Lung (tissue), 12 donors: Measurements from ENCODE around the gene MTA1. TPM values are rescaled to one million over a fixed set of nuclear protein-coding genes. Genes with fewer than 3 reads are reported as not detected.

Experiments
- ATAC-seq: fragments of 200-7000 bp; cut with Tn5 transposase; one replicate; pipeline ENCODE4 v1.9.1; 2020; ENCODE audit warnings: moderate number of reproducible peaks; ENCODE audit not compliant: insufficient read depth, low FRiP score
- DNase-seq, 3 donors: peaks; one replicate each; pipeline ENCODE4 v3.0.0-alpha.2; 2013 to 2017
- H3K27ac ChIP-seq, 2 donors: one replicate each; pipeline ENCODE4 v1.5.1; 2013; ENCODE audit warnings: mild to moderate bottlenecking in 2 of 2, moderate library complexity in 2 of 2, control low read depth in 1 of 2, inconsistent platforms in 1 of 2, low read depth in 1 of 2, low read length in 1 of 2
- H3K27me3 ChIP-seq, 3 donors: one replicate each; pipeline ENCODE4 v1.5.1; 2013; ENCODE audit warnings: low read length in 2 of 3; ENCODE audit not compliant: control insufficient read depth in 3 of 3, insufficient read depth in 3 of 3
- H3K36me3 ChIP-seq, 4 donors: one replicate each; pipeline ENCODE4 v1.5.1; 2013; ENCODE audit warnings: low read length in 4 of 4, mild to moderate bottlenecking in 1 of 4, moderate library complexity in 1 of 4; ENCODE audit not compliant: control insufficient read depth in 4 of 4, insufficient read depth in 4 of 4
- H3K4me1 ChIP-seq, 5 donors: one replicate each; pipeline ENCODE4 v1.5.1; 2013; ENCODE audit warnings: low read length in 5 of 5, mild to moderate bottlenecking in 2 of 5, moderate library complexity in 1 of 5; ENCODE audit not compliant: control insufficient read depth in 5 of 5, insufficient read depth in 5 of 5
- H3K4me3 ChIP-seq: one replicate; pipeline ENCODE4 v1.5.1; 2013; ENCODE audit warnings: mild to moderate bottlenecking, control low read depth, moderate library complexity
- H3K9ac ChIP-seq, 2 donors: one replicate each; pipeline ENCODE4 v1.5.1; 2013; ENCODE audit warnings: low read length in 2 of 2, control low read depth in 1 of 2; ENCODE audit not compliant: insufficient read depth in 1 of 2
- H3K9me3 ChIP-seq, 4 donors: one replicate each; pipeline ENCODE4 v1.5.1; 2013; ENCODE audit warnings: low read length in 3 of 4, mild to moderate bottlenecking in 1 of 4, moderate library complexity in 1 of 4; ENCODE audit not compliant: control insufficient read depth in 4 of 4, insufficient read depth in 3 of 4
- WGBS, 2 donors: extraction: QIAGEN DNeasy Blood & Tissue Kit; methylation state at CpG; one replicate each; pipeline ENCODE4 v1.1.7; 2013; 5-methylcytosine and 5-hydroxymethylcytosine counted together
- polyA plus RNA-seq, 2 donors: library from polyadenylated mRNA; stranded (reverse); fragments of 200-250 nt; gene quantifications; one replicate each; pipeline ENCODE4 v1.2.1, GENCODE V29; 2013
- total RNA-seq, 2 donors: library from RNA; depleted of rRNA in 1 of 2; stranded (reverse); fragments of >200 nt in 1 of 2; gene quantifications; one replicate each; pipeline ENCODE4 v1.2.1, GENCODE V29; 2014 to 2021
- TF ChIP-seq, protein P1 (sequence below): IDR thresholded peaks from 2 replicates; pipeline ENCODE4 v1.5.1; 2012; ENCODE audit warnings: mild to moderate bottlenecking; ENCODE audit errors: control extremely low read depth, extremely low read depth
- donor health status: control.
- donor health status: control.
- donor health status: Bipolar disorder and iron deficiency.
- donor health status: healthy.
- donor health status: DM: yes; HTN: yes; CAD: no.

The MTA1 gene
- total and polyA plus RNA-seq, 4 donors, result 40.2 to 113 (median 63.6) TPM

DNA sequence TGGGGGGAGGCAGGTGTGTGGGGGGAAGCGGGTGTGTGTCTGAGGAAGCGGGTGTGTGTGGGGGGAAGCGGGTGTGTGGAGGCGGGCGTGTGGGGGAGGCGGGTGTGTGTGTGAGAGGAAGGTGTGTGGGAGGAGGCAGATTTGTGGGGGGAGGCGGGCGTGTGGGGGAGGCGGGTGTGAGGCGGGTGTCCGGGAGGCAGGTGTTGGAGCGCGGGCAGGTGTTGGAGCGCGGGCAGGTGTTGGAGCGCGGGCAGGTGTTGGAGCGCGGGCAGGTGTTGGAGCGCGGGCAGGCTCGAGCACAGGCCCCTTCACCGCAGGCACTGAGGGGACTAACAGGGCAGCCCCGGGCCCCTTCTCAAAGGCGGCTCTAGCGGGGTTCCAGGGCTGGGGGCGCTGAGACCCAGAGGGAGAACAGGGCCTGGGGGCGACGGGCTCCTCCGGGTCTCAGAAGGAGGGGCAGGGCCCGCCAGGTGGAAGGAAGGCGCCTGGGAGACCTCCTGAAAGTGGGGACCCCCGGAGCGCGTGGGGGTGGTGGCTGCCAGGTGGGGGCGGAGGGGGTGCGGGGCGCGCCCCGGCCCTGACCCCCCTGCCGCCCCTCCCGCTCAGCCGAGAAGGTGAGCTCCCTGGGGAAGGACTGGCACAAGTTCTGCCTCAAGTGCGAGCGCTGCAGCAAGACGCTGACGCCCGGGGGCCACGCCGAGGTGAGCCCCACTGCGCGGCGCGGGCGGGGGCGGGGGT is 58.2 kb downstream of the MTA1 start:
- TF ChIP-seq, protein P1, sequence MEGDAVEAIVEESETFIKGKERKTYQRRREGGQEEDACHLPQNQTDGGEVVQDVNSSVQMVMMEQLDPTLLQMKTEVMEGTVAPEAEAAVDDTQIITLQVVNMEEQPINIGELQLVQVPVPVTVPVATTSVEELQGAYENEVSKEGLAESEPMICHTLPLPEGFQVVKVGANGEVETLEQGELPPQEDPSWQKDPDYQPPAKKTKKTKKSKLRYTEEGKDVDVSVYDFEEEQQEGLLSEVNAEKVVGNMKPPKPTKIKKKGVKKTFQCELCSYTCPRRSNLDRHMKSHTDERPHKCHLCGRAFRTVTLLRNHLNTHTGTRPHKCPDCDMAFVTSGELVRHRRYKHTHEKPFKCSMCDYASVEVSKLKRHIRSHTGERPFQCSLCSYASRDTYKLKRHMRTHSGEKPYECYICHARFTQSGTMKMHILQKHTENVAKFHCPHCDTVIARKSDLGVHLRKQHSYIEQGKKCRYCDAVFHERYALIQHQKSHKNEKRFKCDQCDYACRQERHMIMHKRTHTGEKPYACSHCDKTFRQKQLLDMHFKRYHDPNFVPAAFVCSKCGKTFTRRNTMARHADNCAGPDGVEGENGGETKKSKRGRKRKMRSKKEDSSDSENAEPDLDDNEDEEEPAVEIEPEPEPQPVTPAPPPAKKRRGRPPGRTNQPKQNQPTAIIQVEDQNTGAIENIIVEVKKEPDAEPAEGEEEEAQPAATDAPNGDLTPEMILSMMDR, result no peak
- H3K4me1 ChIP-seq, result peaks cover 4 to 58% (median 17%) of the 10 kb centered on the region in 5 donors
- peak overlapping the region; percentile 96 to 100 for H3K27ac ChIP-seq
- DNase-seq (peak; percentile 15 to 61 (median 55)), ATAC-seq (no peak)
- H3K36me3 ChIP-seq, result peaks cover 0 to 8% (median 0%) of the 10 kb centered on the region in 4 donors
- H3K27me3 ChIP-seq, result no peaks in the 10 kb centered on the region
- H3K9me3 ChIP-seq, result no peaks in the 10 kb centered on the region
- no peak overlapping the region for H3K9ac ChIP-seq
- H3K4me3 ChIP-seq, result peak overlapping the region; percentile 10
- 24 to 55% methylated on average over 21 to 53 of the region's 56 CpGs for WGBS, 2 donors

- DNase-seq (no peak), ATAC-seq (no peak)
- H3K36me3 ChIP-seq, result peaks cover 0 to 8% (median 0%) of the 10 kb centered on the region in 4 donors
- H3K9ac ChIP-seq, result no peak overlapping the region
- TF ChIP-seq, protein P1, result no peak
- H3K27me3 ChIP-seq, result no peaks in the 10 kb centered on the region
- H3K4me3 ChIP-seq, result no peak overlapping the region
- 49 to 67% methylated on average over 67 to 81 of the region's 81 CpGs for WGBS, 2 donors
- H3K27ac ChIP-seq, result no peak overlapping the region
- peaks cover 4 to 55% (median 18%) of the 10 kb centered on the region in 5 donors for H3K4me1 ChIP-seq
- no peaks in the 10 kb centered on the region for H3K9me3 ChIP-seq
Measured at GRCh38 chr14:105478398-105479251, 59.0 kb downstream of the MTA1 start.

GRCh38 chr14:105479431-105480158 is 60.0 kb downstream of the MTA1 start:
- DNase-seq (no peak), ATAC-seq (no peak)
- TF ChIP-seq, protein P1, result no peak
- no peaks in the 10 kb centered on the region for H3K9me3 ChIP-seq
- no peak overlapping the region for H3K9ac ChIP-seq
- H3K27me3 ChIP-seq, result no peaks in the 10 kb centered on the region
- peaks cover 4 to 52% (median 23%) of the 10 kb centered on the region in 5 donors for H3K4me1 ChIP-seq
- peaks cover 0 to 8% (median 0%) of the 10 kb centered on the region in 4 donors for H3K36me3 ChIP-seq
- 60 to 71% methylated on average over 34 of the region's 34 CpGs for whole genome bisulfite sequencing, 2 donors
- peak overlapping the region; percentile 67 to 74 for H3K27ac ChIP-seq
- no peak overlapping the region for H3K4me3 ChIP-seq
